Omental fat pad (tissue), 4 donors: ENCODE measurements around the gene COL4A6. TPM values are rescaled to one million over a fixed set of nuclear protein-coding genes. Genes with fewer than 3 reads are reported as not detected.

Source experiments
- ATAC-seq: fragments of 150-250 bp; one replicate; pipeline ENCODE4 v1.9.1; 2016; ENCODE audit warnings: mild to moderate bottlenecking, moderate library complexity; ENCODE audit not compliant: low FRiP score
- DNase-seq: peaks from one replicate; pipeline ENCODE4 v3.0.0-alpha.2; 2019; ENCODE audit warnings: low spot score
- CTCF ChIP-seq, 3 donors: fragments of 450-650 bp; IDR thresholded peaks; one replicate each; pipeline ENCODE4 v1.5.1; 2016 to 2017; ENCODE audit warnings: antibody characterized with exemption in 3 of 3, mild to moderate bottlenecking in 3 of 3, moderate library complexity in 2 of 3
- total RNA-seq, 4 donors: library from RNA; depleted of rRNA; stranded (reverse); fragments of >200 nt; gene quantifications; one replicate each; pipeline ENCODE4 v1.1.0, GENCODE V29; 2016

The COL4A6 gene
- total RNA-seq, 4 donors from 2014 or later: 0.38 to 4.5 (median 2.4) TPM

- TF ChIP-seq CTCF (IDR thresholded peaks at IDR 0.05): no peak
- no peak for DNase-seq
- ATAC-seq: no peak
These were observed 274.7 kb downstream of the COL4A6 start for GRCh38 chrX:108163333-108164082.

GRCh38 chrX:108162265-108162664 is 276.0 kb downstream of the COL4A6 start:
- no peak for TF ChIP-seq CTCF (IDR thresholded peaks at IDR 0.05)
- no peak for ATAC-seq

GRCh38 chrX:108160309-108160708 is 277.9 kb downstream of the COL4A6 start:
- ATAC-seq (no peak), DNase-seq (no peak)
- TF ChIP-seq CTCF (IDR thresholded peaks at IDR 0.05): no peak

More at GRCh38 chrX:108162265-108162664, 276.0 kb downstream of the COL4A6 start:
- DNase-seq: no peak

- ATAC-seq (no peak), DNase-seq (no peak)
- TF ChIP-seq CTCF (IDR thresholded peaks at IDR 0.05): no peak
These were observed 279.1 kb downstream of the COL4A6 start for GRCh38 chrX:108159028-108159670.

- ATAC-seq (no peak), DNase-seq (no peak)
- TF ChIP-seq CTCF (IDR thresholded peaks at IDR 0.05): no peak
These were observed 280.6 kb downstream of the COL4A6 start for GRCh38 chrX:108157628-108158027.

- DNase-seq: no peak
- no peak for TF ChIP-seq CTCF (IDR thresholded peaks at IDR 0.05)
- no peak for ATAC-seq
These were observed 281.2 kb downstream of the COL4A6 start for GRCh38 chrX:108156934-108157466.
